GM18858 (cell line): ENCODE measurements around the gene RIOK3.
A peak's percentile ranks its signal among the peaks of the same experiment; 100 is the strongest.
"Not testable (repeated sequence)": the region's sequence is repeated elsewhere in the genome, so short reads cannot be mapped to it uniquely, and the experiment has no call there.

Experiments used
- ATAC-seq: cut with Tn5 transposase; IDR thresholded peaks from one replicate; pipeline ENCODE4 v1.9.1; 2021; ENCODE audit not compliant: unreplicated experiment

Gene RIOK3

DNA sequence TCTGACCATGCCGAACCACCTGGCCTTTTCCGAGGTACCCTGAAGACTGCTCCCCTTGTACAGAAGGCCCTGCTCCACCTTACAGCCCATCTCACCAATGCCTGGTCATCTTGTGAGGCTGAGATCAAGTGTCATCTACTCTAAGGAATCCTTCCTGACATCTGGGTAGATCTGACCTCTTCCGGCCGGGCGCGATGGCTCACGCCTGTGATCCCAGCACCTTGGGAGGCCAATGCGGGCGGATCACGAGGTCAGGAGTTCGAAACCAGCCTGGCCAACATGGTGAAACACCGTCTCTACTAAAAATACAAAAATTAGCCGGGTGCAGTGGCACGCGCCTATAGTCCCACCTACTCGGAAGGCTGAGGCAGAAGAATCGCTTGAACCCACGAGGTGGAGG is 2.1 kb upstream of the RIOK3 start:
- ATAC-seq = no peak

DNA sequence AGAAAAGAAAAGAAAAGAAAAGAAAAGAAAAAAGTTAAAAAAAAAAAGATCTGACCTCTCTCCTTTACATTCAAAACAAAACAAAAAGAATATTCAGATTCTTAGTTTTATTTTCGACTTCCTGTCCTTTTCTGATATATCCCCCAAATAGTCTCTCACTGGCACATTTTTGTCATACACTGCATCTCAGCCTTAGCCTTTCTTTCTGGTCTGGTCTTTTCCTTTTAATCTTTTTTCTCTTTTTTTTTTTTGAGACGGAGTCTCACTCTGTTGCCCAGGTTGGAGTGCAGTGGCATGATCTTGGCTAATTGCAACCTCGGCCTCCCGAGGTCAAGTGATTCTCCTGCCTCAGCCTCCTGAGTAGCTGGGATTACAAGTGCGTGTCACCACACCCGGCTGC is 1.6 kb upstream of the RIOK3 start:
- no peak for ATAC-seq

DNA sequence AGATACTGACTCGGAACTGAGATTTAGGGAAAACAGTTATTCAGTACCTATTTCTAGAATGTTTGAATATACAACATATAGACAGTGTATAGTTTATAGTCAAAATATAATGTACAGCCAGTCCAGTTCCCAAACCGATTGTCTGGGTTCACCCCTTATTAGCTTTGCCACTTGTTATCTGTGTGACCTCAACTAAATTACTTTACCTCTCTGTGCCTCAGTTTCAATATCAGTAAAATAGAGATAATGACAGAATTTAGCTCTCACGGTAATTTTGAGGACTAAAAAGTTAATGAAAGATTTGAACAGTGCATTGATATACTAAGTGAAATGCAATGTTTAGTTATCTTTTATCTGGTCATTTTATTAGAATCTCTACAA is 750 bp upstream of the RIOK3 start:
- ATAC-seq = no peak

DNA sequence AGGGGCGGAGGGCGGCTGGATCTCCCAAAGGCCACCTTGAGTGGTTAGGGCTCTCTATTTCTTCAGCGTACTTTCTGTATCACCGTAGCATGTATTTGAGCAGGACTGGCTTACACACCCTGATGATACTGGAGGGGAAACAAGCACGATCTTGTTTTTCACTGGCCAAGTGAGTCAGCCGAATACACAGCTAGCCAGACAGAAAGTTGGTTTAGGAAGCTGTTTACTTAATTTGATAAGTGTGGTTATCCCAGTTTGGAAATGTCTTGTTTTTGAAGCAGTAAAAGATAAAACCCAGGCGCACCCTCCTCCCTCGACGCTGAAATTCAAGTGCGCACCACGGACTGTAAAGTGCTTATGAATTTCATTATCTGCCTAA is 582 bp downstream of the RIOK3 start:
- ATAC-seq = no peak

DNA sequence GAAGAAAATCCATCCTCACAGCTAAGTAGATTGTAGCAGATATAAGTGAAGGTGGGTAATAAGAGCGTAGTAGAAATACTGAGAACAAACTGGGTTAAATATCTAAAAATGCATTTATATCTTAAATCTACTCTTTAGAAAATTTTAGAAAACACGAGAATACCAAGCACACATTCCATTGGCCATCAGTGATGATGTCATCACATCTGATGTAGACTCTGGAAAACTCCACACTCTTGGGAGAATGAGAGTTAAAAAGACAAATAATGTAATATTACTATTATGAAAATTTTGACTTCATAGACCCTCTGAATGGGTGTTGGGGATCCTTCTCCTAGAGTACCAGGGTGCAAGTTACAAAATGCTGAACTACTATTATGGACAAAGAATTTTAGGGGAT is 3.7 kb downstream of the RIOK3 start:
- ATAC-seq = no peak

DNA sequence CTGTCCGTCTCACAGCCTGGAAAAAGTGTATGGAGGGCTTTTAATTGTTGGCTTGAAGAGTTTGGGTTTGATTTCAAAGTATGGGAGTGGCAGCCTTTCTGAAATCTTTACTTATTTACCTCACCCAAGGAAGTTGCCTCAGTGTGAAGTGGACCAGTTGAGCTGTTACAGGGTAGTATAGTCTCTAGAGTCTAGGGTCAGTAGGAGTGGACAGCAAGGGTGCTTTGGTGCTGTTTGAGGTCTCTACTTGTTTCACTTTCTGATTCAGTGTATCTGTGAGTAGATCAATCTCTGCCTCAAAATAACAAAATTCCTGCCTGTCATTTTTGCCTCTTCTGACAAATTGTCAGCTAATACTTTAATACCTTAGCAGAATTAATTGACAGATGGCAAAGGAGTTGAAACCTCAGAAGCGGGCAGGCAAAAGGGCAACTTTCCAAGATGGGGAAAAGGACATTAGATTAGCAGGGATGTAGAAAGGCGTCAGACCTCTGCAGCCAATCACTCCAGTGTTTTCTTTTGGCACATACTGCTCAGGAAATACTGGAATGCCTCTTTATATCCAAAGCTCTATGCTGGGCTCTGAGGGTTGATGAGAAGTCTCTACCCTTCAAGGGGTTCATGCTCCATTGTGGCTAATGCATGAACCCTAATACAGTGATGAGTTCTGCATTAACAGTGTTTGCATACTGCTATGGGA is 5.9 kb downstream of the RIOK3 start:
- ATAC-seq = no peak

DNA sequence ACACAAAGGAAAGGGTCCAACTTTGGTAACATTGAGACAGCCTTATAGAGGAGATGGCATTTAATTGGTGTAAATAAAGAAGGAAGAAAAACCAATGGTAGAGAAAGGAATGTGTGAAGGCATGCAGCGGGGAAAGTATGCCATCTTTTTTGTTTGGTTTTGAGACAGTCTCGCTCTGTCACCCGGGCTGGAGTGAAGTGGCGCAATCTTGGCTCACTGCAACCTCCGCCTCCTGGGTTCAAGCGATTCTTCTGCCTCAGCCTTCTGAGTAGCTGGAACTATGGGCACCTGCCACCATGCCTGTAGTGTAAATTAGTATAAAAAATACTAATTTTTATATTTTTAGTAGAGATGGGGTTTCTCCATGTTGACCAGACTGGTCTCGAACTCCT is 6.4 kb downstream of the RIOK3 start:
- ATAC-seq = no peak

DNA sequence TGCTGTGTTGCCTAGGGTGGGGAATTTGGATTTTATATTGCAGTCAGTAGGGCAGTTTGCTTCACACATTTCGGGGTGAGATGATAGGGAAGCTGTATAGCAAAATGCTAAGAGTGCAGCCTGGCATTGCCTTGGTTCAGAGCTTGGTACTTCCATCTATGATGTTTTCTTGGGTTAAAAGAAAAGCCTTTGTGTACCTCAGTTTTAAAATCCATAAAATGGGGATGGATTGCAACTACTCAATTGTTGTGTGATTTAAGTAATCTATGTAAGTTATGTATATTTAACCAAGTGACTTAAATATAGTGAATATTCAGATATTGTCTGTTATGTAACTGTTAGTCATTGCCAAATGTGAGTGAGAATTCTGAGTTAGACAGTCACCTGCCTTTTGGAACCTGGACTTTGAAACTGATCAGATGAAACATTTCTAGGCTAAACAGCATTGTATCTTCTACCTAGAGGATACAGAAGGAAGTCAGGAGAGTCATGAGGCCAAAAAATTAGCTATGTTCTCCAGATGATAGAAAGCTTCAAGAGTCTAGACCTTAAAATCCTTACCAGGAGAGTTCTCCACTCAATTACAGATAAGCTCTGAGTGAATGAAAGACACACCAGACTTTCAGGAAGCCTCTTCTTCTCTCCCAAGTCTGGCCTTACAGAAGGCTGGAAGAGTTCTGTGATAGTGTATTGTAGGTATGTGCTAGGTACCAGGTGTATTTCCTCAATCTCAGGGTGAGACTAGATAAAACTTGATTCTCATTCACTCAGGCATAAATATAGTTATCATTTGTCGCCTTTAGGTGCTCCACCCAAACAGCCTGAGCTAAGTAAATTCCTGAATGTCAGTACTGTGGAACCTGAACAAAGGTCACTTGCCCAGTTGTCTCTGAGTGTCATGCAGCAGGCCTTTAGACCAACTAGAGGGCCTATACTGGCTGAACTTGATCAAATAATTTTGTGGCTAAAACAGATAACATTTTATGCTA is 7.5 kb downstream of the RIOK3 start:
- ATAC-seq = no peak

DNA sequence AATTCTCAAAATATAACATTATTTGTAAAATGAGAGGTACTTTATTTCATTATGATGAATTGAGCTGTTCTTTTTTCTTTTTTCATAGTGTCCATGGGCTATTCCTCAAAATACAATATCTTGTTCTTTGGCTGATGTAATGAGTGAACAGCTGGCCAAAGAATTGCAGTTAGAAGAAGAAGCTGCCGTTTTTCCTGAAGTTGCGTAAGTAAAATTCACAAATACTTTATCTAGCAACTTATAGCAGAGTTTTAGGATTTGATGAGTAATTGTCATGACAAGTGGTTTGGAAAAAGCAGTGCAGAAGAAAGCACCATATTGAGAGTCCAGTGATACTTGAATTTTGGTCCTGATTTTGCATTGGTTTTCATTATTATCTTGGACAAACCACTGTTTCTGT is 9.8 kb downstream of the RIOK3 start:
- ATAC-seq = no peak

DNA sequence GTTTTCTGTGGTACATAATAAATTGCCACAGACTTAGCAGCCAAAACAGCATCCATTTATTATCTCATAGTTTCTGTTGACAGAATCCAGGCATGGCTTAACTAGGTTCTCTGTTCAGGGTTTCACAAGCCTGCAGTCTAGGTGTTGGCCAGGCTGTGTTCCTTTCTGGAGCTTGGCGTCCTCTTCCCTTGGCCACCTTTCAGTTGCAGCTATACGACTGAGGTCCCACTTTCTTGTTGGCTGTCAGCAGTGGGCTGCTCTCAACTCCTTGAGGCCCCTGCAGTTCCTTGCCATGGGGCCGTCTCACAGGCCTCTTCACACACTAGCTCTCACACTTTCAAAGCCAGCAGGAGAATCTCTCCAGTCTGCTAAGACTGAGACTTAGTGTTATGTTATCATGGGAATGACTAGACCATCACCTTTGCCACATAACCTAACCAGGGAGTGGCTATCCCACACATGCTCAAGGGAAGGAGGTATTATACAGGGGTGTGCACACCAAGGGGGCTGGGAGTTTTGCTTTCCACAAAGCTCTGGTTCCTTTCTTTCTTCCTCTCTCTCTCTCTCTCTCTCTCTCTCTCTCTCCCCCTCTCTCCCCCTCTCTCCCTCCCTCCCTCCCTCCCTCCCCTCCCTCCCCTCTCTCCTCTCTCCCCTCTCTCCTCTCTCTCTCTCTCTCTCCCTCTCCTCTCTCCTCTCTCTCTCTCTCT is 15.8 kb downstream of the RIOK3 start:
- ATAC-seq = no peak

DNA sequence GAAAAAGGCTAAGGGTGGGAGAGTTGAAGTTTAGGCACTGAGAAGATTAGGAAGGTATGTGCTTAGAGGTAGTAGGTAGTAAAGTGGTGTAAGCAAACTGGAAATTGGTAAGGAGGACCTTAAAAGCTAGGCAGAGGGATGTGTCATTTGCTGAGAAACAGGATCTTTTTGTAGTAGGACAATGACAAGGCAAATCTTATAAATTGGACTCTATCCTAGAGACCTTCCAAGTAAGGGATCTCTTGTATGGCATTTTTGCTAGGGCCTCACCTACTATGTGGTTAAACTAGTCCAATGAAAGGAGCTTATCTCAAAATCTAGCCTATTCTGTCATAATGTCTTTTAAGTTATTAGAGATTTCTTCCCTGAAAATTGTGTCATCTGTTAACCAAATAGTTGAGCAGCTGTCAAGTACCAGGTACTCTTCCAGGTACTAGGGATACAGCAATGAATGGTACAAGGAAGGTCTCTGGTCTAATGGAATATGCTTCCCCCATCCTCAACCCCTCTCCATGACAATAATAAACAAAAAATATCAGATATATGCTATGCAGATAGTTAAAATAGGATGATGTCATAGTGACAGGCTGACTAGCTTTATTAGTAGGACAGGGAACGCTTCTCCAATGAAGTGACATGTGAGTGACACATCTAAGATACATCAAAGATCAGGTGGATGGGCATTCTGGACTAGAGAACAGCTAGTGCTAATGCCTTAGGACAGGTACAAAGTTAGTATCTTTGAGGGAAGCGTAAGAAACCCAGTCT is 17.7 kb downstream of the RIOK3 start:
- ATAC-seq = no peak

DNA sequence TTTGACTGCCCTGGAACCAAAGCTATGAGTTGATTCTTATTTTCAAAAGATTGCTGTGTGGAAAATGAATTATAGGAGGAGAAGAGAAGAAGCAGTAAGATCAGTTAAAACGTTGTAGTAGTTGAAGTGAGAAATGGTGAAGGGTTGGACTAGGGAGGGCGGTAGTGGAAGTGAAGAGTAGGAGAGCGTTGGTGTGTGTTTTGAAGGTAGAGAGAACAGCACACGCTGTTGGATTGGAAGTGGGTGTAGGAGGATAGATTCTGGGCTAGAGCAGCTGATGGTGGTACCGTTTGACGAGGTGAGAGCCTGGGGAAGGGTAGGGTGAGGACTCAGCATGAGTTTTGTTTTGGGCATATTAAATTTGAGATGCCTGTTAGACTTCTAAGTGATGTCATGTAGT is 18.4 kb downstream of the RIOK3 start:
- no peak for ATAC-seq

DNA sequence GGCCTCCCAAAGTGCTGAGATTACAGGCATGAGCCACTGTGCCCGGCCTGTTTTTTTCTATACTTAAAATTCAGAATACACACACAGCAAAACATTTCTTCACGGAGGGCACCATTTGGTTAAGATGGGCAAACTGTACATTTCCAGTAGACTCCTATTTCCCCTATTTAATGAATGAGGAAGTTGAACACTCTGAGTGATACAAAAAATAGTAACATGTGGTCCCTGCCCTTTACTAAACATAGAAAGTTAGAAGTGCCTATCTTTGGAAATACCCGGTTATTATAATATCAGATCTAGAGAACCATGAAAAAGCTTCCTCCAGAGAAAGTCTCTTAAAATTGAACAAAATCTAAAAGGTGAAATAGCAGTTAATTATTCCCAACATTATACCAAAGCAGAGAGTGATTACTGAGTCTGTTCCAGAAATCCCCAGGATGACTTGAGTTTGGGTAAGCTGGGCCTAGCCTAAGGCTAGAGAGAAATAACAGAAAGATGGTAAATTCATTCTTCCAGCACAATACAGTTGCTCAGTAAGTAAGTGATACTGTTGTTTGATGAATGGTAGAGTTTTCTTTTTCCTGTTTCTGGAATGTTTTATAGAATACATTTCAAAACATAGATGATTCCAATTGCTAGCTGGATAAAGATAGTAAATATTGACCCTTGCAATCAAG is 26.9 kb downstream of the RIOK3 start:
- peak; percentile 46 for ATAC-seq

DNA sequence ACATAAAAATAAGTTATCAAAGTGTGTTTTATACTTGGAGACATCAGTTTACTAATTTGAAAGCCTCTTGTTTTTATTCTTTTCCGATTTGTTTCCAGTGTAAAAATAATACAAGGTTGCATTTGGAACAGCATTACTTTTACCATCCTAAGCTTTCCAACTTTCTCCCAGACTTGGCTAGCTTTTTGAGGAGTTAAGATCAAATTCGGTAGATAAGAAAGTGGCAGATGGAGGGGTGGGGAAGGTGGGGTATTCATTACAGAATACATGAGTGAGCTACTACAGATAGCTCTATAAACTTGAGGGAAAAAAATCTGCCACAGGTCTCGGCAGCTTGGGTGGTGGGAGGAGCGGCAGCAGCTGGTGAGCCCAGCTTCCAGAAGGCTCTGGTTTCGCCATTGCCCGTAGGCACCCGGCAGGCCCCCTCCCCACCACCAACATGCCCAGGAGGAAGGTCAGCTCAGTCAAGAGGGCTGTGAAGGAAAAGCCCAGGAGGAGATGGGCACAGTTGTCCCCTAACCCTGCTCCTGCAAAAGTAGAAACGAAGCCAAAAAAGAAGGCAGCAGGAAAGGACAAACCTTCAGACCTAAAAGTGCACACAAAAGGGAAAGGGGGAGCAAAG is 31.6 kb downstream of the RIOK3 start:
- no peak for ATAC-seq

DNA sequence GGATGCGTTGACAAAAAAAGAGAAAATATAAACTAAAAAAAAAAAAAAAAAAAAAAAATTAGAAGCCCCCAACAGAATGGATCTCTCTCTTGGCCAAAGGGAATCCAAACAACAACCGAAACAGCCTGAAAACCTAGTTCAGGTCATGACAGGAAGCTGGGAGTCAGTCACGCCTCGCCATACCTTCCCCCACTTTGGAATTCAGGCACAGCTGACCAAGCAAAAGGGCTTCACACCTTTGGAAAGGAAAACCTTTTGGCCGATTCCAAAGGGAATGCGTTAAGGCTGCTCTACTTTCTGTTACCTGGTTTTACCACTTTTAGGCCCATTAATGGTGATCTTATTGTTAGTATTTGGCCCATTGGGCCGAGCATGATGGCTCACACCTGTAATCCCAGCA is 32.3 kb downstream of the RIOK3 start:
- ATAC-seq = no peak

DNA sequence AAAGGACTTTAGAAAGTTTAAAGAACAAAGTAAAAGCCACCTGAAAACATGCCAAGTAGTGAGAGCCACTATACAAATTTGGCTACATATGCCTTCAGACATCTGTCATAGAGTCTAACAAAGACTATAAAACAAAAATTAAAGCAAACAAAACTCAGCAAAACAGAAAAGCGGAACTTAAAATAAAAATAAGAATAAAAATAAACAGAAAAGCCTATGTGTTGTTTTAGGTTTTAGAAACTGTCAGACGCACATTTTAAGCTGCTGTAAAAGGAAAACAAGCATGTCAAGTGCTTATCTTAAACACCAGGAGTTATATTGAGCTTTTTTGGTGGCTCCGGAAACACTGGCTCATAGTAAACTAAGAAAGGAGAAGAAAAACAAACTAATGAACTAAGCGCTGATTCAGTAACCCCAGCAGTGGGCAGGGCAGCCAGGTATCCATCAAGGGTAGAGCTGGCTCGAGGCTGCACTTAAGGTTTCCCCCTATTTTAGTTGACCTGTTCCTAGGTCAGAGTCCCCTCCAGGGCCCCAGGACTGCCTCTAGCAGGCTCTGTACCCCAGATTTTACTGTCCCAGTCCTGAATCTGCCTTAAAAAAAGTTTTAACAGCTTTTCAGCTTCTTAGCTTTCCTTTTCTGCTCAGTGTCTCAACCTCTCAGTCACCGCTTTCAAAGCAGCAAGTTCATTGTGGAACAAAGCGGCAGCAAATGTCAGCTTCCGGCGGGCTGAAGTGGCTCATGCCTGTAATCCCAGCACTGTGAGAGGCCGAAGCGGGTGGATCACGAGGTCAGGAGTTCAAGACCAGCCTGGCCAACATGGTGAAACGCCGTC is 34.9 kb downstream of the RIOK3 start:
- ATAC-seq = peak; percentile 54

DNA sequence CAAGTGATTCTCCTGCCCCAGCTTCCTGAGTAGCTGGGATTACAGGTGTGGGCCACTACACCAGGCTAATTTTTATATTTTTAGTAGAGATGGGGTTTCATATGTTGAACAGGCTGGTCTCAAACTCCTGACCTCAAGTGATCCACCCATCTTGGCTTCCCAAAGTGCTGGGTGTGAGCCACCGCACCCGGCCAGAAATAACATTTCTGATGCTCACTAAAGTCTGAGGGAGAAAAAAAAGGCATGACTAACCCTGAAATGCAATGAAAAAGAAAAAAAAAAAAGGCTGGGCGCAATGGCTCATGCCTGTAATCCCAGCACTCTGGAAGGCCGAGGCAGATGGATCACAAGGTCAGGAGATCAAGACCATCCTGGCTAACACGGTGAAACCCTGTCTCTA is 36.5 kb downstream of the RIOK3 start:
- not testable (repeated sequence) for ATAC-seq

DNA sequence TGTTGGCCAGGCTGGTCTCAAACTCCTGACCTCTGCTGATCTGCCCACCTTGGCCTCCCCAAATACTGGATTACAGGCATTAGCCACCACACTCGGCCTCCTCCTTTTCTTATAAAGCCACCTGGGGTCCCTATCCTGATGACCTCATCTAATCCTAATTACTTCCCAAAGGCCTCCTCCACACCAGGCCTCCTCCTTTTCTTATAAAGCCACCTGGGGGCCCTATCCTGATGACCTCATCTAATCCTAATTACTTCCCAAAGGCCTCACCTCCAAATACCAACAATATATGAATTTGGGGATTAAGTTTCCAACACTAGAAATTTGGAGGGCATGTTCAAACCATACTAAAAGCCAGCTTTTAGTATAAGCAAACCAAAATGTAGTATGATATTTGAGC is 40.6 kb downstream of the RIOK3 start:
- no peak for ATAC-seq

DNA sequence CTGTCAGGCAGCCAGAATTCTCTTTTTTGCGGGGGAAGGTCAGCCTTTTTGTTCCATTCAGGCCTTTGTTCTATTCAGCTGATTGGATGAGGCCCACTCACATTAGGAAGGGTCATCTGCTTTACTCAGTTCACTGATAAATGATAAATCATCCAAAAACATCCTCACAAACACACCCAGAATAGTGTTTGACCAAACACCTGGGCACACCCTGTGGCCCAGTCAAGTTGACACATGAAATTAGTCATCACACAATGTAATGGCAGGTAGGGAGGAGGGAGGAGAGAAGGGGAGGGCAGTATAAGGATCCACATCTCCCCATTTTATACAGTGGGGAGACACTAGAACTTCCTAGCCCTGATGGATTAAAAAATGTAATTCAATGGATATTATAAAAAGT is 41.9 kb downstream of the RIOK3 start:
- ATAC-seq = no peak
